ENCODE results near the gene C16orf89.
"Not testable (repeated sequence)": the region's sequence is repeated elsewhere in the genome, so short reads cannot be mapped to it uniquely, and the experiment has no call there.

The C16orf89 gene

GRCh38 chr16:5084099-5084731 lies 18.5 kb upstream of the C16orf89 start:
- not testable (repeated sequence) for DNase-seq

GRCh38 chr16:5083646-5084045 lies 17.9 kb upstream of the C16orf89 start:
- DNase-seq, result not testable (repeated sequence)

- not testable (repeated sequence) for DNase-seq
Measured at GRCh38 chr16:5080996-5081395, 15.2 kb upstream of the C16orf89 start.

- DNase-seq, result not testable (repeated sequence)
Measured at GRCh38 chr16:5080461-5080860, 14.7 kb upstream of the C16orf89 start.

DNA sequence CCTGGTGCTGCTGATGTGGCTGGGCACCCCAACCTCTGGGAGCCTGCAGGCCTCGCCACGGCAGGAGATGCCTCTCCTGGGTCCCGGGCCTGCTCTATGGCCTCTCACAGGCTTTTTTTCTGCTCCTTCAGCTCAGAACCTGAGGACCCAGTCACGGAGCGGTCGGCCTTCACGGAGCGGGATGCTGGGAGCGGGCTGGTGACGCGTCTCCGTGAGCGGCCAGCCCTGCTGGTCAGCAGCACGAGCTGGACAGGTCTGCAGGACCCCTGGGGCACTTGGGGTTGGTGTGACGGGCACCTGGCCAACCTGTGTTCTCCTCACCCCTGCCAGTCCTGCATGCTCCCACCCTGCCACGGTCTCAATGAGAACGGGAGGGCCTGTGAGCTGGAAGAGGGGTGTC lies 12.9 kb upstream of the C16orf89 start:
- DNase-seq, result no peak

GRCh38 chr16:5077304-5077703 lies 11.5 kb upstream of the C16orf89 start:
- DNase-seq, result no peak

DNA sequence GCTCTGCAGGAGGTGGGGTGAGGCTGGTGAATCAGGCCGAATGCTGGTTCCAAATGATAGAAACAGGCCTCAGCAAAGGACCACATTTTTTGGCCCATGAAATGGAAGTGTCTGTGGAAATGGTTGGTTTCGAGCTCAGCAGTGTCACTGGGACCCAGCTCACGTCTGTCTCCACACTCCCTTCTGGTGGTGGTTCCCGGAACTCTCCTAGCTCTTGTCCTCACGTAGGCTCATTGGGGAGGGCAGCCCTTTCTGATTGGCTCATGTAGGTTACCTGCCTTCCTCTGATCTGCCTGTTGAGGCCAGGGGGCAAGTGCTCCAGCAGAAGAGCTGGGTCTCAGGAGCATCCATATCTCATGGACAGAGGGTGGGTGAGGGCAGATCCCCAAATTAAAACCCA lies 9.9 kb upstream of the C16orf89 start:
- DNase-seq, result no peak

- not testable (repeated sequence) for DNase-seq
Measured at GRCh38 chr16:5073771-5074170, 8.0 kb upstream of the C16orf89 start.

DNA sequence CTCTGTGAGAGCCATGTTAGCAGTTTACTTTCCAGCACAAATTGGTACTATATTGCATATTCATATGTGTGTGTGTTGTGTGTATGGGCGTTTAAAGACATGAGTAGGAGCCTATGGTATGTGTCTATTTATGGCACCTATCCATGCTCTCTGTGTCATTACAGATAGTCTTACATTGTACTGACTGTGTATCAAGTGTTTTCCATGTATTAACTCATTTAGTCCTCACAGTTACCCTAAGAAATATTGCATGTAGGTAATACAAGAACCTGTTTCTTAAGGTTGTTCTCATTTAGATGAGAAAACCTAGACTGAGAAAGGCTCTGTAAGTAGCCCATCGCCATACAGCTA lies 7.5 kb upstream of the C16orf89 start:
- no peak for DNase-seq

- DNase-seq, result no peak
Measured at GRCh38 chr16:5072334-5073278, 6.8 kb upstream of the C16orf89 start.

DNA sequence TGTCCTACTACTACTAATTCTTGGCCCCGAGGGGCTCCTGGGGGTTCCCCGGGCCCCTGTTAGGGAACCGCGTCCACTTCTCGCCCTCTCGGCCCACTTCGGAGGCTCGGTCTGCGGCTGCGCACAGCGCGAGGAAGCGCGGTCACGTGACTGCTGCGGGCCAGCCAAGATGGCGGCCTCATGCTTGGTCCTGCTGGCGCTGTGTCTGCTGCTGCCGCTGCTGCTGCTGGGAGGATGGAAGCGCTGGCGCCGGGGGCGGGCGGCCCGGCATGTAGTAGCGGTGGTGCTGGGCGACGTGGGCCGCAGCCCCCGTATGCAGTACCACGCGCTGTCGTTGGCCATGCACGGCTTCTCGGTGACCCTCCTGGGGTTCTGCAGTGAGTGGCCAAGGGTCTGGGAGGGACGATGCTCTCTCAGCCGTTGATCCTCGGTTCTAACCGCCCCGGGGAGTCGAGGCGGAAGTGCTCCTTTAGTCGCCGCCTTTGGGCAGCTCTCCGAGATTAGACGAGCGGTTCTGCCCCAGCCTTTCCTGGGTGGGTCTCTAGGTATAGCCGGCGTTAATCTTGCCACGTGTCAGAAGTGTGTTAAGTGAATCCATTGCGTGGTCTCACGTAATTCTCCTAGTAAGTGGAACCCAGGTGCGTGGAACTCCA lies 6.1 kb upstream of the C16orf89 start, which contains the start of gene ALG1:
ALG1 (plus strand) TSS at position 163 of the 653 bp plus-strand sequence; CDS start at position 170, 7 bp downstream.
- DNase-seq, result peak; percentile 84 to 87

DNA sequence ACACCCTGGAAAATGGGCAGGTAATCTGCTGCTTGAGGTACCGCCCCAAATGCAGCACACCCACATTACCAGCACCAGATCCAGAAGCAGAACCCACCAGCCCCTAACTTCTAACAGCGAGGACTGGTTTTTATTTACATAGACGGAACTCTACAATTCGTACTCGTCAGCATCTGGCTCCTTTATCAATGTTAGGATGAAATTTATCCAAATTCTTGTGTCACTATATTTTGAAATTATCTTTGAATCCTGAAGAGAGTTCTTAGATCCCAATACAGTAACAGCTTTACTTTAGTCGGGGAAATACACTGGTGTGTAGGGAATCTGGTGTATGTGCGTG lies 5.6 kb upstream of the C16orf89 start:
- DNase-seq, result no peak

DNA sequence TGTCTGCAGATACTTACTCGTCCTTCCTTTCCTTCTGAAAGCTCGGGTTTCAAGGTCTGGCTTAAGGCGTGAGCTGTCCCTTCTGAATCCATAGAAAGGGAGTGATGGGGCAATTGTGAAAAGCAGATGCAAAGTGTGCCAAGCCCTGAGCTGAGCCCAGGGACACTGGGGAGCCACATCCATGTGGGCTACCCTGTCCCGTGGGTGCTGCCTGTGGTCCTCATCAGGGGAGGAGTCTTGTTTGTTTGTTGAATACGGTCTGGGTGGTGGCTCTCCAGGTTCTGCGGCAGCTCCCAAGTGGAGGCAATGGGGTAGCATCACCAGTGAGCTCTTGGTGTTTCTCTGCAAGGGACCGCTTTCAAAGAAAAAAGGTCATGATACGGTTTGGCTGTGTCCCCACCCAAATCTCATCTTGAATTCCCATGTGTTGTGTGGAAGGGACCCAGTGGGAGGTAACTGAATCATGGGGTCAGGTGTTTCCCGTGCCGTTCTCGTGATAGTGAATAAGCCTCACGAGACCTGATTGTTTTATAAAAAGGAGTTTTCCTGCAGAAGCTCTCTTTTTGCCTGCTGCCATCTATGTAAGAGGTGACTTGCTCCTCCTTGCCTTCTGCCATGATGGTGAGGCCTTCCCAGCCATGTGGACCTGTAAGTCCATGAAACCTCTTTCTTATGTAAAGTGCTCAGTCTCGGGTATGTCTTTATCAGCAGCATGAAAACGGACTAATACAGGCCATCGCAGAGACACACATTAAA lies 4.9 kb upstream of the C16orf89 start:
- no peak for DNase-seq

GRCh38 chr16:5069854-5070253 lies 4.1 kb upstream of the C16orf89 start:
- DNase-seq, result no peak

DNA sequence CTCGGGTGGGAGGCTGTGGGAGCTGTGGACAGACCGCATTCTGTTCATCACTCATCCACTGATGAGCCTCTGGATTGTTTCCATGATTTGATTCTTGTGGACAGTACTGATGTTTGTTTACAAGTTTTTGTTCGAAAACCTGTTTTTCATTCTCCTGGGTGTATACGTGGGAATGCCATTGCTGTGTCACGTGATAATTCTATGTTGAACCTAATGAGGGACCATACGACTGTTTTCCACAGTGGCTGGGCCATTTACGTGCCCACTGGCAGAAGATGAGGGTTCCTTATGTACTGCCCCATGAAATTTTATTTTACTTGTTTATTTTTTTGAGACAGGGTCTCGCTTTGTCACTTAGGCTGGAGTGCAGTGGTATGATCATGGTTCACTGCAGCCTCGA lies 3.3 kb upstream of the C16orf89 start:
- no peak for DNase-seq

DNA sequence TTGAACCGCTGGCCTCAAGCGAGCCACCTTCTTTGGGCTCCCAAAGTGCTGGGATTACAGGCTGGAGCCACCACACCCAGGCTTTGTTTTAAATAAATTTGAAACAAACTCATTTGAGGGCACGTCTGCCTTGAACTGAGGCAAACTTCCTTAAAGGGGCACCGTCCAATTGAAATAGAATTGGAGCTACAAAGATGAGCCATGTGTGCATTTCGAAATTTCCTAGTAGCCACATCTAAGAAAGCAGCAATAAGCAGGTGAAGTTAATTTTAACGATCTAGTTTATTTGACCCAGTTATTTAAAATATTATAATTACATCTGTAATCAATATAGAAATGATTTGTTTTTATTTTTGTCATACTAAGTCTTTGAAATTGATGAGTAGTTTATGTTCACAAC lies 755 bp upstream of the C16orf89 start:
- DNase-seq, result no peak

DNA sequence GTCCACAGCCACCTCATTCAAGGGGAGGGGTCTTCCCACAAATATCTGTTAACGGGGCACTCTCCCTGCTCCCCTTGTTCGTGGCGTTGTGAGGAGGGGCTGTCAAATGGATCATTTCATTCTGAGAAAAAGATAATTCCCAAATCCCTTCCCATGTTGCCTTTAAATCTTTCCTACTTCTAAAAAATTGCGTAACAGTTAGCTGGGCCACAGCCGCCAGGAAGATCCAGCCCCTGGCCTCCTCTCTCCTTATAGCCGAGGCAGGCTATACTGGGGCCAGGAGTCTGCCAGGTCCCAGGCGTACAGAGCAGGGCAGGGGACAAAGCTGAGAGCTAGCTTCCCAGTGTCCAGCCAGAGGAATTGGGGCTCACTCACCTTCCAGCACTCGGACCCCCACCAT lies 430 bp downstream of the C16orf89 start:
- no peak for DNase-seq

DNA sequence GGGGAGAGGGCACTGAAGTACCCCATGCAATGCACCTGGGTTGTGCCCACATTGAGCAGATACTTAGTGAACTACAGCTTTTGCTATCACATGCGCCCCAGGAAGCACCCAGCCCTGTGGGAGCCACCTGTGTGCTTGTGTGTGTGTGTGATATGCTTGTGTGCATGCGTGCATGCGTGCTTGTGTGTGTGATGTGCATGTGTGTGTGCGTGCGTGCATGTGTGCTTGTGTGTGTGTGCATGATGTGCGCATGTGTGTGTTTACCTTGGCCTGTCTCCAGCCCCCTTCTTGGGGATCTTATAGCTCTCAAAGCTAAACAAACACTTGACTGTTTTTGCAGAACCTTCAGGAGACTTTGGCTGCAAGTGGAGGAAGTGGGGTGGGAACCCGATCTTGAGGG lies 841 bp downstream of the C16orf89 start:
- no peak for DNase-seq

- DNase-seq, result no peak
Measured at GRCh38 chr16:5062790-5063765, 2.7 kb downstream of the C16orf89 start.

- DNase-seq, result no peak
Measured at GRCh38 chr16:5062051-5062450, 3.7 kb downstream of the C16orf89 start.

- no peak for DNase-seq
Measured at GRCh38 chr16:5060073-5060641, 5.6 kb downstream of the C16orf89 start.
